GM21390 (cell line): ENCODE data around the gene ATP5F1E.

Experiments
- ATAC-seq: cut with Tn5 transposase; IDR thresholded peaks from one replicate; pipeline ENCODE4 v1.9.1; 2021; ENCODE audit not compliant: unreplicated experiment

The ATP5F1E gene

DNA sequence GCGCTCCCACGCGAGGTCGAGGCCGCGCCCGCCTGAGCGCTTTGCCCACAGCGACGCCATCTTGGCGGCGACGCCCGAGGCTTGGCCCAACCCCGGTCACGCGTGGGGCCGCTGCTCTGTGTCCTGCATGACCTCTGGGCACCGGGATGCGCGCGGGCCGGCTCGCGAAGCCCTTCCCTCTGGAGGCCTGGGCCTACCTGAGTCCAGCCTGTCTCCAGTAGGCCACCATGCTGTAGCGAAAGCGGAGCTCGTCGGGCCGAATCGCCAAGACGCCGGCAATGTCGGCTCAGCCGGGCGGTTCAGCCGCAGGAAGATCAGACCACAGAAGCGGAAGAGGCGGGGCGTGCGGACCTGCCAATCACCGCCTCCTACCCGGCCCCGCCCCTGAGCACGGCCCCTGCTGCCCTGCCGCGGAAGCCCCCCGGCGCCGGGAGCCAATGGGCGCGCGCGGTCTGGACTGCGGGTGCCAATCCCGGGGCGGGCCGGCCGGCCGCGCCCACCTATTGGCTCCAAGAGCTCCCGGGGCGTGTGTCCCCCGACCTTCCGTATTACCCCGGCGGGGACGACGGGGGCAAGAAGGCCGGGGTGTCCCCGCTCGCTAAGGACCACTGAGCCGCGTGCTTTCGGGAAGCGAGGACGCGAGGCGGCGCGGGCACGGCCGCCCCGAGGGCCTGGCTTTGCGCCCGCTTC lies at the start of gene ATP5F1E:
ATP5F1E (minus strand) TSS at position 313 of the 690 bp plus-strand sequence; CDS start at position 229, 84 bp downstream.
- peak; percentile 95 for ATAC-seq

DNA sequence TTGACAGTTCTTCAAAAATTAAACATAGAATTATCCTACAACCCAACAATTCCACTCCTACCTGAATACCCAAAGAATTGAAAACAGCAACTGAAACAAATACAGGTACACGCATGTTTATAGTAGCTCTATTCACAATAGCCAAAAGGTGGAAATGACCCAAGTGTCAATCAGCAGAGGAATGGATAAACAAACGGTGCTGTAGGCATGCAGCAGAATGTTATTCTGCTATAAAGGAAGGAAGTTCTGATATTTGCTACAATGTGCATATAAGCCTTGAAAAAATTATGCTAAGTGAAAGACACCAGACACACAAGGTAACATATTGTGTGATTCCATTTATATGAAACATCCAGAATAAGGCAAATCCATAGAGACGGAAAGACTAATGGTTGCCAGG lies 48.9 kb upstream of the ATP5F1E start:
- ATAC-seq: no peak

GRCh38 chr20:59078231-59078630 lies 46.1 kb upstream of the ATP5F1E start:
- ATAC-seq: no peak

DNA sequence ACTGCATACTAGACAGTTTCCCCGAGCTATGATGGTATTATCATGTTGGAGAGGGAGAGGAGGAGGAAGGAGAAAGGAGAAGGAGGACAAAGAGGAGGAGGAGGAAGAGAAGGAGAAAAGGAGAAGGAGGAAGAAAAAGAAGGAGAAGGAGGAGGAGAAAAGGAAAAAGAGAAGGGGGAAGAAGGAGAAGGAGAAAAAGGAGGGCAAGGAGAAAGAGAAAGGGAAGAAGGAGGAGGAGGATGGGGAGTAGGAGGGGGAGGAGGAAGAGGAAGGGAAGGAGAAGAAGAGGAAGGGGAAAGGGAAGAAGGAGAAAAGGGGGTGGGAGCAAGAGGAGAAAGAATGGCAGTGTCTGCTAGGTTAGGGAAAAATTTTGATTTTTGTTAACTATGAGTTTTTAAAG lies 45.6 kb upstream of the ATP5F1E start:
- no peak for ATAC-seq

- no peak for ATAC-seq
Measured at GRCh38 chr20:59075934-59076508, 43.9 kb upstream of the ATP5F1E start.

DNA sequence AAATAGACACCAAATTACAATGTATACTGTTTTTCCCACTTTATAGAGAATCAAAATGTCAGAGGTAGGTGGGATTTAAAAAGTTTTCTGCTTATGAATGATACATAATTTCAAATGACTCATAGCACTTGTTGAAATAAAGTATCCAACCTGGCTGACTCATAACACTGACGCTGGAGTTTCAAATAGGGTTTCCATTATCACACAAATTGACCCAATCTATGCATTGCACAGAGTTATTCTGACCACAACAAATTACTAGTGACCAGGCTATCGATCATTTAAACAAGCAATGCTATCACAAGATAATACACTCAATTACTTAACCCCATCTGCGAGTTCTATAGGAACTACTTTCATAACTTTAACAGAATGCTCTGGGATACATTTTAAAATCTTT lies 42.3 kb upstream of the ATP5F1E start:
- no peak for ATAC-seq

DNA sequence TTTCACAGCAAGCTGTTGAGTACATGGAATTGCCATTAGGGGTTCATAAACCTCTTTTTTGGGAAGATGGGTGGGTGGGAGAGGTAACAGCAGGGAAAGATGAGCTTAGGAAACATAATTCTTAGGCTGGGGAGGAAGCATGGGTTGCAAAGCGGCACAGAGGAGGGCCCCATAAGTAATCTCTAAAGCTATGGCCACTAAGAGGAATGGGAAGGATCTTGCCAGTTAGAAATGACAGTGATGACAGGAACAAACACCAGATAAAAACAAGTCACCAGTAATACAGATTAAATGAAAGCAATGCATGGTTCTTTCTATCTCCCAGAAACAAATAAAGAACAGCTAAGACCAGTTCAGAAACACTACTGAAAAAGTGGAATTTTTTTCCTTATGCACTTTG lies 41.4 kb upstream of the ATP5F1E start:
- no peak for ATAC-seq

DNA sequence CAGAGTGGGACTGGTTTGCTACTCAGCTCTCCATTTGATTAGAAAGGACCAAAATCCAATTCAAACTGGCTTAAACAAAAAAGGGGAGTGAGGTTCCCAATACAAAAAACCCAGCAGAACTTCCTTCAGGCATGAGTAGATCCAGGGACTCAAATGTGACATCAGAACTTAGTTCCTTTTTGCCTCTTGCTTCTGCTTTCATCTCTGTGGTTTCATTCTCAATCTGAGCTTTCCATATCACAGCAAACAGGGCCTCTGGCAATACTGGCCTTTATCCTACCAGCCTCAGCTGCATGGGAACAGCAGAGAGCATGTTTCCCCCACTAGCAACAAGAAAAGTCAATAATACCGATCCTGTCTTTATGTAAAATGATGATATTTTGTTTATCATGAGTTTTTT lies 39.1 kb upstream of the ATP5F1E start:
- peak; percentile 61 for ATAC-seq

DNA sequence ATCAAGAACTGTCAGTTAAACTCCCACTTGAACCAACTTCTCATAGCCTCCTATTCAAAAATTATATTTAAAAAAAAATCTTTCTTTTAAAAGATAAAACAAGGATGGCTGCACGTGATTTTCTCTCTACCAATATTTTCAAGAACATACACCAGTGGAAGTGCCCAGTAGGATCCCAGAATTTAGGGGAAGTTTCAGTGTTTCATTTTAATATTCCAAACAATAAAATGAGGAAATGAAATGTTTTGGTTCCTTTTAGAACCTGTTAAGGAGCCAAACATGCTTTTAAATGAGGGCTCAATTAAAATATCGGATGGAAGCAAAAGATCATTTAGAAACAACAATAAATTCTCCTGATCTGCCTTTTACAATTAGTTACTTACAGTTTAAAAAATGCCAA lies 36.9 kb upstream of the ATP5F1E start:
- ATAC-seq: no peak

GRCh38 chr20:59068534-59068933 lies 36.4 kb upstream of the ATP5F1E start:
- no peak for ATAC-seq

GRCh38 chr20:59064214-59064722 lies 32.1 kb upstream of the ATP5F1E start:
- no peak for ATAC-seq

DNA sequence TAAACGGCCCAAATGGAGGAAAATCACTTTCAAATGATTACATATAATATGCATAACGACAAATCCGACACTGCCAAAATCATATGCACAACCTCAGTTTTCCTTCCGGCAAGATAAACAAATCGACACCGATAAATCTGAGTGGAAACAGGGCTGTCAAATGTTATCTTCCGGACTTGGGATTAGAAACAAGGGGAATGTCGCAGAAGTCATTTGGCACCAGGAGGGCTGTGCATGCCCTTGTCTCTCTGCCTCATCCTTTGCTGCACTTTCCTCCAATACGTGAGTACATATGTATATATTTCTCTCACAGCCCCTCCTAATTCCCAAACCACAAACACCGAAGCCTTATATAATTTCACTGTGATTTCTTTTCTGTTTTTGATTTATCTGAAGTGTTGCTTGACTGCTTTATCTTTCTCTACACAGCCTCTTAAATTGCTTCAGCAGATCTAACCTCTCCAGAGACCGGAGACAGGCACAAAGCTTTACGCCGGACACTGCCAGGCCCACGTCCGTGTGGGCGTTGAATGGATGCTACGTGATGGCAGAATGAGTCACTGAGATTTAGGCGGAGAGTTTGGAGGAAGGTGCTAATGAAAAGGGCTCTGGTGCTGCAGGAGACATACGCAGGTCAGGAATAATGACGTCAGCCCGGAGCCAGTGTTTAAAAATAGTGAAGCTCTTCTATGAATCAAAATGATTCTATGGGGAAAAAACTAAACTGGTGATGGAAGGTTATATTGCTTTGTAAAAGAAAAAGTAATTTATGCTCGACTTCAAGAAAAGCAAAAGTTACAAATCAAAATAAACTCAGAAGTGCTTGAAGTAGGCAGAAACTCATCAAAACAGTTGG lies 31.5 kb upstream of the ATP5F1E start:
- no peak for ATAC-seq

DNA sequence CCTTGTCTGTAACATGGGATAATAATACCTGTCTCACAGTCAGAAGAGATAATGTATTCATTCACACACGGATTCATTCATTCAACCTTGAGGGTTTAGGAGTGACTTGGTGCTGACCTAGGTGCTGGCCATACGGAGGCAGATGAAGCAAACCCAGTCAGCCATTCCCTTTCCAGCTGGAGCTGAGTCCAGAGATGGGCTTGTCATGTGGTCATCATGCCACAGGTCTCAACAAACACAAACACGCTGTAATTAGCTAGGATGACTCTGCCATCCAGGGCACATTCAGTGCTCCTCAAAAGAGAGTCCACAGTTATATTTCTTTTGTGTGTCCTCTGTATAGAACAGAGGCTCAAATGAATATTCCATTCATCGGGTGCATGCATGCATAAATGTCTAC lies 29.9 kb upstream of the ATP5F1E start:
- no peak for ATAC-seq

DNA sequence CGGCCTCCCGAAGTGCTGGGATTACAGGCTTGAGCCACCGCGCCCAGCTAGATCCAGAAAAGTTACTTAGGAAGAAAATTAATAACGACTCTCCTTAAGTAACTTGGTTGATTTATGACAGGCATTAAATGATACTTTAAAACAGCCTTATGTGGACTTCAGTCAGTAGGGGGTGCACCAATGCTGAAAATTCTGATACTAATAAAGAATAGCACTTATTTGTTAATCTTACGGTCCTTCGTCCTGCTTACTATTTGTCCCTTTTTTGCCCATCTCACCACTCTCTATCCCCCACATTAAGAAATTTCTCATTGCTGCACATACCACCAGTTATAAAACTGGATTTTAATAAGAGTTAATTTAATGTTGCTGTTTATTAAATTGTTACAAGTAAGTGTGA lies 23.2 kb upstream of the ATP5F1E start:
- ATAC-seq: no peak

DNA sequence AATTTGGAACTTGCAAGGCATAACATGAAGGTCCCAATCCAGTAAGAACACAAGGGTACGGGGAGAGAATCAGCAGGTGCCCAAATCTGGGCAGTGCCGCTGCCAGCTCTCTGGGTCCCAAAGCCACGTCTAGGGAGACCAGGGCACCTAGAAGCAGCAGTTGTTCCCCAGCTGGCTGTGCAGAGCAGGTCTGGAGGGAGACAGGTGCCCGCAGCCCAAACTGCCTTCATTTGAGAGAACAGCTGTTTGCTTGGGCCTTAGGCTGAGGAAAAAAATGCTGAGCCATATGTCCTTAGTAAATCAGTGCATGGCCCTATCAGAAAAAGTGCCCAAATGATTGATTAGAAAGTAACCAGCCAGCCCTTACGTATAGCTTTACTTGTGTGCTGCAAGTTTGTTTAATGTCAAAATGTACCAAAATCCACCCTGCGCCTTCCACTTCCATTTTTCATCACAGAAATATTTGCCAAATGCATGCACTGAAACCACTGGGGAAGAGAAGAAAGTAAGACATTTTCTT lies 19.6 kb upstream of the ATP5F1E start:
- ATAC-seq: no peak

- ATAC-seq: no peak
Measured at GRCh38 chr20:59050437-59050836, 18.3 kb upstream of the ATP5F1E start.

DNA sequence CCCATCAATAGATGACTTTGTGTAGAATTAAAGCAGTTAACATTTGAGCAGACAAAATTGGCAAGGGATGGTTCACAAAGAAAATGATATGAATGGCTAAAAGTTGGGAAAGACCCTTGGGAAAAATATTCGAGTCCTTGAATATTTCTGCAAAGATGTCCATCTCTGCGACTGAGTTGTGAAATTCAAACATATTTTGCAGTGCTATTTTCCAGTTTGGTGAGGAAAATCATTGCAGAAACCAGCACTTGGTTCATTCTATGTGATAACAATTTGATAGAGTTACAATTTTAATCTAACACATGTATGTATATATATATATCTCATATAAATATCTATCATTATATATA lies 16.5 kb upstream of the ATP5F1E start:
- ATAC-seq: no peak

GRCh38 chr20:59047938-59048680 lies 16.0 kb upstream of the ATP5F1E start:
- no peak for ATAC-seq

GRCh38 chr20:59046862-59047261 lies 14.7 kb upstream of the ATP5F1E start:
- no peak for ATAC-seq

DNA sequence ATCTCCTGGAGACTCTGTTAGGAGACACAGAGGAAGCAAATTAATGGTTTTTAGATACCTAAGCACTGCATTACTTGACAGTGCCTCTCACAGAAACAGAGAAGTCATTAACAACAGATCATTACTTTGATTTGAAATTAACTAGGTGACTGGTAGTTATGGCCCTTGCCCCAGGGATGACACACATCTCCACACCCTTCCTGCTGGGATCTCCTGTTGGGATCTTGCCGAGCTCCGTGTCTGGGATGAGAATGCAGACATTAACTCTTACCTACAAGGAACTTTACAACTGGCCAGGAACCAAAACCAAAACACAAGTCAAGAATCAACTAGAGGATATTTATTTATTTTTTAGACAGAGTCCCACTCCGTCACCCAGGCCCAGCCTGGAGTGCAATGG lies 12.7 kb upstream of the ATP5F1E start:
- ATAC-seq: no peak

DNA sequence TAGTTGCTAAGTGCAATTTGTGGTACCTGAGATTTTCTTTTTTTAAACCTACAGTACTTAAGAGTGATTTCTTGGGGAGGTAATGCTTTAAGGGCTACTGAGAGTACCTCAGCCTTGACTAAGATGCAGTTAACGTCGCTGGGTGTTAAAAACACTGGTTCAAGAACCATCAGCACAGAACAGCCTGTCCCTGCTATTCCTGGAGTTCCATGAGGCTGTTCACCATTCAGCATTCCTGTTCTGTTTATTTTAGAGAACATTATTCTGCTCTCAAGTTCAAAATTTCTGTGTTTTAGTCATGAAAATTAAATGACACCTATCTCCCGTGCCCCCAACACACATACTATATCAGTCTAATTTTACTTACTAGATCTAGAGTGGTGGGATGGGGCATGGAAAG lies 12.2 kb upstream of the ATP5F1E start:
- no peak for ATAC-seq
